Neural cell (in vitro differentiated cells): Measurements from ENCODE around the gene ANK2.

Experiments used
- CTCF ChIP-seq: fragments of 450-650 bp; IDR thresholded peaks from 2 replicates; pipeline ENCODE4 v1.5.1; 2014; ENCODE audit warnings: antibody characterized with exemption, mild to moderate bottlenecking, moderate library complexity; ENCODE audit not compliant: poor library complexity, severe bottlenecking
- EP300 ChIP-seq: fragments of 450-650 bp; conservative IDR thresholded peaks from 2 replicates; pipeline ENCODE4 v1.6.1; 2014; ENCODE audit warnings: antibody characterized with exemption, mild to moderate bottlenecking, moderate library complexity; ENCODE audit not compliant: poor library complexity, severe bottlenecking
- EZH2 ChIP-seq: fragments of 200-600, 300-800 bp; shearing (Covaris generic), sonication (generic); IDR thresholded peaks from 2 replicates; pipeline ENCODE4 v1.6.1; 2014; ENCODE audit warnings: antibody characterized with exemption, low read length, borderline replicate concordance, mild to moderate bottlenecking; ENCODE audit not compliant: insufficient read depth, poor library complexity, severe bottlenecking
- MXI1 ChIP-seq: fragments of 450-650 bp; conservative IDR thresholded peaks from 2 replicates; pipeline ENCODE4 v1.6.1; 2014; ENCODE audit warnings: antibody characterized with exemption, mild to moderate bottlenecking; ENCODE audit not compliant: poor library complexity, severe bottlenecking
- POLR2AphosphoS5 ChIP-seq: IDR thresholded peaks from 2 replicates; pipeline ENCODE4 v1.6.1; 2012
- TAF1 ChIP-seq: IDR thresholded peaks from 2 replicates; pipeline ENCODE4 v1.6.1; 2012; ENCODE audit warnings: low read depth

- TF ChIP-seq CTCF: no peak
- TF ChIP-seq POLR2AphosphoS5: no peak
- no peak for TF ChIP-seq EZH2
- TF ChIP-seq EP300: no peak
- TF ChIP-seq MXI1: no peak
- TF ChIP-seq TAF1: no peak
Measured at GRCh38 chr4:113273721-113274220, 224.3 kb downstream of the ANK2 start.
